ENCODE results near the gene GPR18. TPM values are rescaled to one million over a fixed set of nuclear protein-coding genes. Genes with fewer than 3 reads are reported as not detected.

GPR18 gene
- total RNA-seq, 1 donor from 2014 or later, result not detected

GRCh38 chr13:99268822-99269221, 10.6 kb upstream of the GPR18 start:
- no peak for DNase-seq (ENCODE audit: low spot score)
- peaks cover 17% of the 10 kb centered on the region for H4K20me1 ChIP-seq (ENCODE audit: low read depth)
- H3K36me3 ChIP-seq, result no peaks in the 10 kb centered on the region
- peaks cover 5% of the 10 kb centered on the region for H3K27me3 Mint-ChIP-seq (ENCODE audit: insufficient read depth, low read depth)
- no peak overlapping the region for H2AFZ ChIP-seq (replicated peaks)
- H3K36me3 Mint-ChIP-seq, result peaks cover 13% of the 10 kb centered on the region
- H3K4me2 ChIP-seq, result no peak overlapping the region
- H3F3A ChIP-seq (ENCODE audit: low read depth), result peaks cover 17% of the 10 kb centered on the region
- no peak overlapping the region for H3K27ac Mint-ChIP-seq
- H3K4me3 ChIP-seq, result no peak overlapping the region
- H3K79me2 ChIP-seq (ENCODE audit: low read depth), result no peaks in the 10 kb centered on the region
- no peaks in the 10 kb centered on the region for H3K27me3 ChIP-seq
- no peaks in the 10 kb centered on the region for H3K4me1 ChIP-seq
- no peaks in the 10 kb centered on the region for H3K9me3 ChIP-seq (ENCODE audit: low read depth)
- H3K9ac ChIP-seq, result no peak overlapping the region
- no peak overlapping the region for H3K27ac ChIP-seq
- H3K9me3 Mint-ChIP-seq, result peaks cover 3% of the 10 kb centered on the region
- H3K4me3 Mint-ChIP-seq, result no peak overlapping the region
- H3K4me1 Mint-ChIP-seq, result no peaks in the 10 kb centered on the region
- no peak for TF ChIP-seq EZH2phosphoT487 (IDR thresholded peaks at IDR 0.05)

- Histone ChIP-seq H3F3A (ENCODE audit: low read depth) (peaks cover 18% of the 10 kb centered on the region), H2AFZ (replicated peaks) (no peak overlapping the region), H3K27me3 (no peaks in the 10 kb centered on the region), H3K4me3 (no peak overlapping the region), H3K9ac (no peak overlapping the region), H3K79me2 (ENCODE audit: low read depth) (no peaks in the 10 kb centered on the region), H3K4me2 (no peak overlapping the region), H3K27ac (no peak overlapping the region), H4K20me1 (ENCODE audit: low read depth) (peaks cover 17% of the 10 kb centered on the region), H3K36me3 (no peaks in the 10 kb centered on the region), H3K4me1 (no peaks in the 10 kb centered on the region), H3K9me3 (ENCODE audit: low read depth) (no peaks in the 10 kb centered on the region)
- Mint-ChIP-seq H3K9me3 (peaks cover 3% of the 10 kb centered on the region), H3K36me3 (peaks cover 13% of the 10 kb centered on the region), H3K4me3 (no peak overlapping the region), H3K27me3 (ENCODE audit: insufficient read depth, low read depth) (peaks cover 5% of the 10 kb centered on the region), H3K27ac (no peak overlapping the region), H3K4me1 (no peaks in the 10 kb centered on the region)
- DNase-seq (ENCODE audit: low spot score), result no peak
- TF ChIP-seq EZH2 (IDR thresholded peaks at IDR 0.05), result no peak
- no peak for TF ChIP-seq EZH2phosphoT487 (IDR thresholded peaks at IDR 0.05)
- TF ChIP-seq CTCF (IDR thresholded peaks at IDR 0.05), result no peak
These were observed 9.7 kb upstream of the GPR18 start for GRCh38 chr13:99267927-99268326.

- H3K4me1 Mint-ChIP-seq, result no peaks in the 10 kb centered on the region
- no peaks in the 10 kb centered on the region for H3K79me2 ChIP-seq (ENCODE audit: low read depth)
These were observed 8.6 kb upstream of the GPR18 start for GRCh38 chr13:99266827-99267226.

More at GRCh38 chr13:99266827-99267226, 8.6 kb upstream of the GPR18 start:
- H3K36me3 ChIP-seq, result no peaks in the 10 kb centered on the region
- Mint-ChIP-seq H3K27me3 (ENCODE audit: insufficient read depth, low read depth) (peaks cover 5% of the 10 kb centered on the region), H3K9me3 (peaks cover 3% of the 10 kb centered on the region), H3K4me3 (no peak overlapping the region), H3K36me3 (peaks cover 6% of the 10 kb centered on the region), H3K27ac (no peak overlapping the region)
- no peak overlapping the region for H3K27ac ChIP-seq
- H3K27me3 ChIP-seq, result no peaks in the 10 kb centered on the region
- H2AFZ ChIP-seq (replicated peaks), result no peak overlapping the region
- no peaks in the 10 kb centered on the region for H3K9me3 ChIP-seq (ENCODE audit: low read depth)
- H3K9ac ChIP-seq, result no peak overlapping the region
- no peak for TF ChIP-seq CTCF (IDR thresholded peaks at IDR 0.05)
- TF ChIP-seq EZH2phosphoT487 (IDR thresholded peaks at IDR 0.05), result no peak
- no peak for TF ChIP-seq EZH2 (IDR thresholded peaks at IDR 0.05)
- no peak overlapping the region for H3K4me2 ChIP-seq
- H4K20me1 ChIP-seq (ENCODE audit: low read depth), result peaks cover 21% of the 10 kb centered on the region
- H3K4me3 ChIP-seq, result no peak overlapping the region
- H3F3A ChIP-seq (ENCODE audit: low read depth), result peaks cover 18% of the 10 kb centered on the region
- DNase-seq (ENCODE audit: low spot score), result no peak
- no peaks in the 10 kb centered on the region for H3K4me1 ChIP-seq

Data from neural progenitor cell (in vitro differentiated cells).